Measurements from ENCODE around the gene RTN1.

Gene RTN1

DNA sequence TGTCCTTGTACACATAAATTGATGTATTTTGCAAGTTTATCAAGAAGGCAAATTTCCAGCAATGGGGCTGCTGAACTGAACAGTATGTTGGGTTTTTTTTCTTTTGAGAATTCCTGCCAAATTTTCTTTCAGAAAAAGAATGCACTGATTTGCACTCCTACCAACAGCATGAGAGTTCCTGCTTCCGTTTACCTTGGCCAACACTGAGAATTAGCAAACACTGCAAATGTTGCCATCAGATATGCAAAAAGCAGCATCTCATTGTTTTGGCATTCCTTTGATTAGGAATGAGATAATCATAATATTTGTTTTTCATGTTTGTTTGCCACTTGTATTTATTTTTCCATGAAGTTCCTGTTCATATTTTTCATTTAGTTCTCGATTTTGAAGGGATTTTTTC is 82.4 kb downstream of the RTN1 start:
- DNase-seq, result no peak

DNA sequence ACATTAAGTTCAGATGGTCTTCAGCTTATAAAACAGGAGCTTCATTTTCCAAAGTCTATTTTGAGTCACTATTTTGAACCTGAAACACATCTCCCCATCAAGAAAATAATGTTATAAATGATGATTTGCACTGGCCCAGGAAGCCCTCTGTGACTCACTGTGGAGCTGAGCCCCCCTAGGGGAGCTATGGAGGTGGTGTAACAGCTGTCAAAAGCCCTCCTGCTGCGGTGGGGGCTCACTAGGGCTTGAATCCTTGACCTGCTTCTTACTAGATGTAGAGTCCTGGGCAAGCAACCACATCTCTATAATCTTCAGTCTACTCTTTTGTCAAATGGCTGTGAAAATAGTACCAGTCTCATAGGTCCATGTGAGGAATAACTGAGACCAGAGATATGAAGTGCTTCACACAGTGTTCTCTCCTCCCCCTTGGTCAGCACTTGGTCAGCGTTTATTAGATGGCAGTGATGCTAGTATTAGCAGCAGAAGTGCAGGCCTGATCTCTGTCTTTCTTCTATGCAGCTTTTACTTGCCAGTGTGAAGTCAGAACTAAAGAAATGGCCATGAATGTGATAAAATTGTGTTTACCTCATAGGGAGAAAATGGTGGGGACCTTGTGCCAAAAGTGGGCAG is 83.4 kb downstream of the RTN1 start:
- no peak for DNase-seq

DNA sequence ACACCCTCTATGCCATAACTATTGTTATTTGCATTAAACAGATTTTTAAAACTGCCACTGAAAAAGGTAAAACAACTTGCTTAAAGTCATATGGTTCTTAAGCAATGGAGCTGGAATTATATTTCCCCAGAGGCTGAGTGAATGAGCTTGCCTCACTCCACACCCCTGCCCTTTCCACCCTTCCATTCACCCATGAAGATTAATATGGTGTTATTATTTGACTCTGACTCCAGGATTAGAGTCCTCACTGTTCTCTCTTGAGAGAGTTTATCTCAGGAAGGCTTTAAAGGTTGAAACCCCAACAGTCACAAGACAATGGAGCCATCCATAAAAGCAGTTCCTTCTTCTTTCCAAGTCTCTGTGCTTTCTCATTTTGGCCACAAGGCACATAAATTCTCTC is 84.9 kb downstream of the RTN1 start:
- DNase-seq, result peak in 1 of 4 experiments; percentile 5

DNA sequence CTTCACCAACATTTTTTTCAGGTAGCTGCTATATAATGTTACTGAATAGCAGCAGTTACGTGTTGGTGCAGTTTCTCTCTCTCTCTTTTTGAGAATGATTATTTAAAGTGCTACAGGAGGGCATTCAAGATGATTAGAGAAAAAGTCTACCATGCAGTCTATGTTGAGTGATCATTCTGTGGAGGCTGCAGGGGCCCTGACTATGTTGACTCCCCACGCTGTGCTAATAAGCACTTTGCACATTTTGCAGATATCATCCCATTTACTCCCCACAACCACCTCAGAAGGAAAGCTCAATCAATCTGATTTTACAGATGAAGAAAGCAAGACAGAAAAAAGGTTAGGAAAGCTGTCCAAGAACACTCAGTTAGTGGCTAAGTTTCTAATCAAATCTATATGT is 87.8 kb downstream of the RTN1 start:
- no peak for DNase-seq

DNA sequence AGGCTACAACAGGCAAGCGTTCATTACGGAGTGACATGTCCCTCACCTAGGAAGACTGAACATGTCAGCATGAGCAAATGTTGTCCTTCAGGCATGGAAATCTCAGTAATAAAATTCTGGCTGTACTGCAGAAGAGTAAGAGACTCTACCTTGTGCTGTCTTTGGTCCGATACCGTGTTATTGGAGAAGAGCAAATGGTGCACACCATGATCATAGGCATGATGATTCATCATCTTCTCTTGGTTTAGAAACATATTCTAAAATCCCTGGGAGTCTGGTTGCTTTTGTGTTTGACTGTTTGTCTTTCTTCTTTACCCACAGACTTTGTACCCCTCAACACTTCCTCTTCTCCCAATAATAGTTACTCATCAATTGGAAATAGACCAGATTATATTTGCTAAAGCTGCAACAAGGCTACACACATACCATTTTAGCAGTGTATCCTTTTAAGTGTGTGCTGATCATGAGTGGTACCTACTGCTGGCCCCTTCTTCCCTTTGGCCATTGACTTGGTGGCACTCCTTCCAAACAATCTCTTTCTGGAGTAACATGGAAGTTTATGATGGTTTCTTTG is 93.5 kb downstream of the RTN1 start:
- no peak for DNase-seq

DNA sequence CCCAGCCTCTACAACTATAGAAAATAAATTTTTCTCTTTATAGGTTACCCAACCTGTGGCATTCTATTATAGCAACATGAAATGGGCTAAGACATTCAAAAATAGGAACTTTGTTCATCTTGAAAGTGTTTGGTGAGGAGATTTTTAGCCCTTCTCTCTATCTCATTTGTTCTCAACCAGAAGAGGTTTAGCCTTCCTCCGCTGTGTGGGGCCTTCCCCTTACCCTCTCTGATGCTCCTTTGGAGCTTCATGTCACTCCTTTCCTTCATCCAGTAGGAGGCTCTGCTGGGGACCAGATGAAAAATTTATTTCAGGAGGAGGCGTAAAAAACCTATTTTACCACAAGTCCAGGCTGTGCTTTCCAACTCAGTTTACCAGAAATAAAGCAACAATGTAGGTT is 94.1 kb downstream of the RTN1 start:
- DNase-seq, result no peak

DNA sequence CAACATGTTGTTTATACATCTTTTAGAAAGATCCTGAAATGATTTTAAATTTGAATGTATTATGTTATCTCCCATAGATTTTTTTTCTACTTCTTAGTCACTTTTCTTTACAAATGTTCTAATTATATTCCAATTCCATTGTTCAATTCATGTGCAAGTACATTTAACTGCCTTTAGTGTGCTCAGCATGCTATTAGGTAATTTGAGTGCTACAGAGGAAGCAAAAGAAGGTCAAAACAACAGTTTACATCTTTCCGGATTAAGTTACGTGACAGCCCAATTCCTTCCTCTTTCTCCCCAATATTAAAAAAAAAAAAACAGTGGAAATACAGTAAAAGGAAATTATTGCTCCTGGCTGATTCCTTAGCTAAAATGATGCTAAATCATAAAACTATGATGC is 98.3 kb downstream of the RTN1 start:
- peak; percentile 3 to 70 (median 38) for DNase-seq

DNA sequence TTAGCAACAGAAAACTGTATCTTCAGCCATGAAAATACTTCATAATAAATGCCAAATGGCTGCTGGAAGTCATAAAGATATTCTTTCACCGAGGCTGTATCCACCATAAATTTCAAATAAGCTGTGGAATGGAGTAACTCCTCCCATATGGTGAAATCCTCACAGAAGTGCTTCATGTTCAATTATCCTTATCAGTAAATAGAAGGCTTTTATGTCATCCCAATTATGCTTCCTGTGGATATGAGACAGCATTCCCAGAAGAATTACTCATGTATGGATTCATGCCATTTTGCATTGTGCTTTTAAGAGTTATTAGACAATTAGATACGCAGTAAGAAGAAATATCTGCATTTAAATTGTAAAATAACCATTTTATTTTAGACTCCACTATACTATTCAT is 99.0 kb downstream of the RTN1 start:
- no peak for DNase-seq

DNA sequence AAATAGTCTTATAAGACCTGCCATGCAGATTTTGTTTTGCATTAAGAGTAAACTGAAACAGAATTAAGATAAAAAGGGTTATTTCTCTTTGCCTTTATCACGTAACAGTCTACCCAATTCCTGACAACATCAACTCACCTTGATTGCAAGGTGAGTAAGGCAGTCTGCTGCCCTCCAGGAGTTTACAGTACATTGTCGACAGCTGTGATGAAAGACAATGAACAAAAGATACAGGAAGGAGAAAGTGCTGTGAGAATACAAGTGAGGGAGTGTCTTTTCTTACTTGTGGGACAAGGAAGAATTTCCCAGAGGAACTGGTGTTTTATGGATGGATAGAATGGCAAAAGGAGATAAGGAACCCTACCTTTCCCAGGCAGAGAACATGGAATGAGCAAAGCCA is 101.0 kb downstream of the RTN1 start:
- no peak for DNase-seq

DNA sequence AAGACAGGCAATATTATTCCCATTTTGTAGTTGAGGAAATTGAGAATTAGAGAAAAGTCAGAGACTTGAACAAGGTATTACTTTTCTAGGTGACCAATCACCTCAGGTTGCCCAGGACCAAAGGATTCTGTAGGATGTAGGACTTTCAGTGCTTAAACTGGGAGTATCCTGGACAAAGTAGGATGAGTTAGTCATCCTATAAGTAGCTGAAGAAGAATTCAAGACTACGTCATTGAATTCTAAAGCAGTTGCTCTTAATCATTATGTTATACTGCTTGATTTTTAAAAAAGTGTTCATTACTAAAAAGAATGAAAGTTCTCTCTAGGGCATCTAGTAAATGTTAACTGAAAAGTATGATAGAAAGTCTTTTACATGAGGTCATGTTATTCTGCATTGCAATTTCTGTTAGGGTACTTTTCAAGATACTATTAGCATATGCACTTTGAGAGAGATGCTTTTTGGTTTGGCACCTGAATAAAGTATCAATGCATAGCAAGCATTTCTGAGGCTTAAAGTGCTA is 101.7 kb downstream of the RTN1 start:
- DNase-seq, result no peak

DNA sequence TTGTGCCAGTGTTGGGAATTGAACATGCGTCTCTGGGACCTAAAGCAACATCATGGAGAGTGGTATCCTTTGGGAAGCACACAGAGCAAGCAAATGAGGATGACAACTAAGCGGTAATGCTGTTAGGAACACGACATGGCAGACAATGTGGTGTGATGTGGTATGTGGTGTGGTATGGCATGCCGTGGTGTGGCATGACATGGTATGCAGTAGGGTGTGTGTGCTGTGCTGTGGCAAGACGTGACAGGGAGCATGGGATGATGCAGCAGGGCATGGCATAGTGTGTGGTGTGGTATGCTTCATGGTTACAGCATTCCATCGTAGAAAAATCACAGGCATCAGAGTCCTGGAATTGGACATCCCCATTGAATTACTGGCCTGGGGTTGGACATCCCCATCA is 108.7 kb downstream of the RTN1 start:
- DNase-seq, result no peak

DNA sequence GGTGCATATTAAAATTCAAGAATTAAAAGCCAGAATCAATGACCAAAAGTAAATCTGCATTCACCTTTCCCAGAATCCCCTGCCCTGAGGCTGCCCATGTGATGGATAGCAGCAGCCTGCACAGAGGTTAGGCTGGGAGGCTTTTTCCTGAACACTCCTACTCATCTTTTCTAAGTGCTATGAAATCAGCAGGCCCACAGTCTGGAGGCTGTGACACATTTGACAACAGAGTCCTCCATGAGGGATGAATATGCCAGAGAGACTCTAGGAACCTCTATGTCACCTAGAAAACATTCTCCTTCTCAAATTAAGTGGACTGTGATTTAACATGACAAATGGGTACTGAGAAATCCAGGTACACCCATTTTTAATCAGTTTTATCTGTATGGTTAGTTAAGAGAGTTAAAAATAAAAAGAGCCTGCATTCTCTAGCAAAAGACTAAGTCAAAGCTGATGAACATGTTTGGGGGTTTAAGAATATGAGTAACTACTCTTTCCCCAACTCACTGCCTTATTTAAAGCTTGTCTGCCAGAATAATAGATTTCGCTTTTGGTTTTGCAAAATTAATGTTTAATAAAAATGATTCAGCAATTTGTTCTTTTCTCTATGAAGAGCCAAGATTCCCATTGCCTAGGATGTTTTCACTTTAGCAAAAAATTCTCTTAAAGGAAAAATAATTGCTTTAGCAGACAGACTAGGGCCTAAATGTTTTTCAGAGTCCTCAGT is 115.0 kb downstream of the RTN1 start:
- peak; percentile 11 to 28 (median 22) for DNase-seq

DNA sequence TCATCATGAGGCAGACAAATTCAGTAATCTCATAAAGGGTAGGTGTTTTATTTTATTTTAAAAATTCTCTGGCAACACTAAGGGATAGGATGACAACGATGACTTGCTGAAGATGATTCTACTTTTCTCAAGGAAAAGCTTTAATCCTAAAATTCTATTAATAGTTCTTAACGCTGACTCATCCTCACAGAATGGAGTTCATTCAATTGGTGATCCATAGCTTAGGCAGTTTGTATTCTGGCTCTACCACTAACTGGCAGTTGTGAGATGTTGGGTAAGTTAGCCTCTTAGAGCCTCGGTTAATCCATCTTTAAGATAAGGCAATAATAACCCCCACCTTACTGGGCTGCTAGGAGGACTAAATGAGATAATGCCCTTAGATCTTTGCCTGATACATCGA is 116.3 kb downstream of the RTN1 start:
- DNase-seq, result no peak

DNA sequence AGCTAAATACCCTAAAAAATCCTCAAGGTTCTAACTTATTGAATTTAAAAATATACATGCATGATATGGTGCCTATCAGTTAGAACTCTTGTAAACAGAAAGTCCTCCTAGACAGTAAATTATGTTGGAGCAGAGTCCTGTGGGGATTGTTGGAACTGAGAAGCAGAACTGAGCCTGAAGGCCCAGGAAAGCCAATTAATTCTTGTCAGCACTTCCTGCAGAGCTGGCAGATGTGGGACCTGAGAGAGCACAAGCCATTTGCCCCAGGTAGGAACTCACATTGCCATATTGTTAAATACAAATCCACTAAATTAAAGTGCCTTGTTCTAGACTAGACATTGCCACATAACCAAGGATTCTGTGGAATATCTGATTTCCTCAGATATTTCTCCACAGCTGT is 117.1 kb downstream of the RTN1 start:
- DNase-seq, result peak in 1 of 4 experiments; percentile 4

DNA sequence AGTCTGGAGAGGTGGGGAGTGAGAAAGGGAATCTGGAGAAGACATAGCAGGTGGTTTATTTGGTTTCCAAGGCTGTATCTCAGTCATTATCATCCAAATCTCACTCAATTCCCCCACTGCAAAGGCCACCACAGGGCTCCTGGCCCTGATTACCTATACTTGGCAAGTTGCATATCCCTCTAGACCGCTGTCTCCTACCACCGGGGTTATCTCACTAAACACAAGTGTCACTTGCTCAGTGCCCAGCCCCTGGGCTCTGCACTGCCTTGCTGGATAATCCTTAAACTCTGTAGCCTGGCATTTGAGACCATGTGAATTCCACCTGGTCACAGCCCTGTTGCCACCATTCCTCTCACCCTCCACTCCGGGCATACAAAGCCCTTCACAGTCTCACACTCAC is 119.0 kb downstream of the RTN1 start:
- DNase-seq, result no peak

DNA sequence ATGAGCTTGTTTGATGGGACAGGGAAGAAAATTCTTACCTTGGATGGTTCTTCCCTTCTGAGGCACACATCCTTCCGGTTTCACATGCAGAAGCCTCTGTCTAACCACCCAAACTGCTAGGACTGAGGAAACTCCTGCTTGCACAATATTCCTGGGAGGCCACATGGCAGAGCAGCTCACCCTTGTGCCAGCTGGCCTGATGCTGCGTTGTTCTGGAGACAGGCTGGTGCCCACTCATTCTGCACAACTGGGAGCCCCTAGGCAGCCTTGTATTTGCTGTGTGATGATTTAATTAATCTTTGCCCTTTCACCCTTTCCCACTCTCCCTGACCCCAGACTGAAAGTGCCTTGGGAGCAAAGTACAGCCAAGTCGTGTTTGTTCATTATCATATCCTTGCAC is 130.8 kb downstream of the RTN1 start:
- peak; percentile 64 to 79 (median 71) for DNase-seq

DNA sequence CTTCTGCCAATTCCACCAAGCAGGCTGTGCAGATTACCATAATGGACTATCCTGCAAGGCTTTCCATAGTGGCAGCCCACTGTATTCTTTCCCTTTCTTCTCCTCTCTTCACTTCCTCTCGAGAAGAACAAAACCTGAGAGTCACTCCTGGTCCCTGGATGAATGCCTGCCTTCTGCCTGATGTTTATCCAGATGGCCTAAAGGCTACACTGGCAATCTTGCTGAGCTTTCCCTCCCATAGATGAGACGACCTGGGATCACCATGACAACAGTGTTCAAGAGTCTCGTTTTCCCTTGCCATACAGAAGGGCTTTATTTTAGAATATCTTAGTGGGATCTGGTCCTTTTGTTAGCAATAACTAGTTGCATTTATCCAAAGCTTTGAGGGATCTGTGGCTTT is 142.3 kb downstream of the RTN1 start:
- no peak for DNase-seq

DNA sequence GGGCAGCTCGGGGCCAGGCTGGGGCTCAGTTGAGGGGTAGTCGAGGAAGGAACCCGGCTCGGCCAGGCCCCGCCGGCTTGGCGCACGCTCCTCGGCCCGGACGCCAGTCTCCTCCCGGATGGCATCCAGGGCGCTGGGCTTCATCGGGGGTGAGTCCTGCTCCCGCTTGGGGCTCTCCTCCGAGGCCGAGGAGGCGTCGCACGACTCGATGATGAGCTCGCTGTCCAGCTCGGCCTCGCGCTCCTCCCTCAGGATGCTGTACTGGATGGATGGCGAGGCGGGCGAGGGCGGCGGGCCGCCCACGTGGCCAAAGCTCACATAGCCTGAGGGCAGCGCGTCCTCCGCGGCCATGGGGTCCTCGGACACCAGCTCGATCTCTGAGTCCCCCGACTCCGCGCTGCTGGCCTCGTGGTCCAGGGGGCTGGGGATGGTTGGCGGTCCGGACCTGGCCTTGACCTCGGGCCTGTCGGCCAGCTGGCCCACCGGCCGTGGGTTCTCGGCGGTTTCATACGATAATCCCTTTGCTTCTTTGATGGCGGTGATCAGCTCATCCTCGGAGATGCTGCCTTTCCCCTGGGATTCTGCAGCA is 143.4 kb downstream of the RTN1 start:
- no peak for DNase-seq

DNA sequence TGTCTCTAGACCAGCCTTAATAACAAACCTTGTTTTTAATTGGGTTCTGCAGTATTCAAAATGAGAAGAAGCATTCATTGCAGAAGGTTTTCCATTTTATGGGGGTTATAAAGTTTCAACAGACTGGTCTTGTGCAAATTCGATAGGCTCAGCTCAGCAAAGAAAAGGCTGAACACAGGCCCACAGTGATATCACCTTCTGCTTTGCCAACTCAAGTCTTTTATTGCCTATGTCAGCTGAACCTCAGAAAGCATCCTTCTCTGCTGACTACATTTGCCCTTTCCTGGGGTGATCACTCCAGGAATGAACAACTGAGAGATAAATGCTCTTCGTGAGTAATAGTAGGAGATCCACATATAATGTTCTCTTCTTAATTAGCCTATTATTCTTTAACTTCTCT is 159.5 kb downstream of the RTN1 start:
- DNase-seq, result no peak

DNA sequence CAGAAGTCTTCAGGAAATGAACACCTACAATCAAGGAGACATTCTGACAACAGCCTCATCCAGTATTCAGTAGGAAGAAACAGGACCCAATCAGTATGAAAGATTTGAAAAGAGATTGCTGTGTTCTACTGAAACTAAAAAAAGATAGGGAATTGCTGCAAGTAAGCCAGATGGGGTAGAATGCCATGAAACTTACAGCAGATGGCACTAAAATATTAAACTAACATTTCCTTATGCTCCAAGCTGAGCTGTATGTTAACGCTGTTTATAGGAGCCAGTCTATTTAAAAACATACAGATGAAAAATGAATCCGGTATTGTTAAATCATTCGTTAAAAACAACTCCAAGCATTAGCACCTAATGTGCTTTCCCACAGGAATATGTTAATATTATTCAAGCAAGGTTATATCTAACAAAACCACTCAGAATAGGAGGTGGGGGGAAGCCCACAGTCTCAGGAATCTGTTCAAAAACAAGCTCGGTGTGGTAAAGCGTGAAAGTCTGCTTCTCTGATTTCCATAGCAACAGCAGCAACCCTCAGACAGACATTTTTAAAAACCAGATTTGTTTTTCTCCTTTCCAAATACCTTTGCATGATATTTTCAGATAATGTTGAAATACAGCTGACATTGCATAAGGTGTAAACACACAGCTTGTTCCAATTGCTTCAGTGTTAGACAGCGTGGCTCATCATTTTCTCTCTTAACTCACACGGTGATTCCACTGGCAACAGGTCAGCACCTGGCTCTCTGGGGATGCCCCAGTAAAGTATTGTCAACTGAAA is 162.6 kb downstream of the RTN1 start:
- DNase-seq, result peak in 1 of 4 experiments; percentile 4

DNA sequence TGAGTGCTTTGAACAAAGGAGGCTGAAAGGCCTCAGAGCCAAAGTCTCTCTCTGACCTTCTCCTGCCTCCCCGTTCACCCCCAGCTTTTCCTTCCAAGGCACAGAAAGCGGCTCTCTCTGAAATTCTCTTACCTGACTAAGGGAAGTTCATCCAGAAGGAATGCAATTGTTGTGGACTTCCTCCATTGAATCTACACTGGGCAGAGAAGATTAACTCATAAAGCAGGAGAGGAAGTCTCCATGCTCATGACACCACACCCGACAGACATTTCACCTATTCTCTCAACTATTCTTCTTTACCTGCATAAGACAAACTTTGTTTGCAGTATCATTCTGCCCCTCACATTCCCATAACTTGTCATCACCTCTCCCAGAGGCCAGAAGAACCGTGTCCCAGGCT is 164.7 kb downstream of the RTN1 start:
- DNase-seq, result no peak

DNA sequence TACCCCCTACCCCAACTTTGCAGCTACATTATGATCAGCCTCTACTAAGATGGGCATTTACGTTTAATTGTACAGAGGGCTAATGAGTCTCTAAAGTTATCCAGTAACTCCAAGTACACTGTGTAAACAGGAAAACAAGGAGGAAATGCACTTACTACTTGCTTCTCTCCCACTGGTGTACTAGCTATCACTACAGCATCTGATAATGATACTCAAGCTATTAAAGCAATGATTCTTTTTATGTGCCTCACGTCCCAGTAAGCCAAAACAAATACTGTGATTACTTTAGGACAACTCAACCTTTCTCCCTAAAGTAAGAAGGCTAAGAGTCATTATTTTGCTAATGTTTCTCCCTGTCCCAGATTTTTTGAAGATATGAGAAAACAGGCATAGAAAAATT is 165.3 kb downstream of the RTN1 start:
- no peak for DNase-seq
